Stimulated activated CD8-positive, alpha-beta memory T cell treated with anti-CD3 and anti-CD28 coated beads, Interleukin-7, amount 100 ng/mL, for 48 hours (primary cell): ENCODE data around the gene ABCB7.
"Not testable (repeated sequence)": the region's sequence is repeated elsewhere in the genome, so short reads cannot be mapped to it uniquely, and the experiment has no call there.

Source experiments
- DNase-seq, 2 donors: peaks; one replicate each; pipeline ENCODE4 v3.0.0-alpha.2; 2020; ENCODE audit warnings: low read depth in 1 of 2; ENCODE audit errors: extremely low read depth in 1 of 2

The ABCB7 gene

GRCh38 chrX:75155827-75156525 is at the start of gene ABCB7:
ABCB7 (minus strand) TSS chrX:75156283; CDS start chrX:75156272, 11 bp downstream.
- peak; percentile 19 to 25 for DNase-seq

- not testable (repeated sequence) for DNase-seq
Observed at GRCh38 chrX:75188415-75189206, 32.5 kb upstream of the ABCB7 start.

- DNase-seq: no peak
Observed at GRCh38 chrX:75181721-75182120, 25.6 kb upstream of the ABCB7 start.

GRCh38 chrX:75179536-75180293 is 23.6 kb upstream of the ABCB7 start:
- not testable (repeated sequence) for DNase-seq

GRCh38 chrX:75172257-75172890 is 16.3 kb upstream of the ABCB7 start:
- not testable (repeated sequence) for DNase-seq

GRCh38 chrX:75158054-75158453 is 2.0 kb upstream of the ABCB7 start:
- DNase-seq: no peak

GRCh38 chrX:75156531-75156945 is 455 bp upstream of the ABCB7 start:
- no peak for DNase-seq

GRCh38 chrX:75155447-75155826 is 646 bp downstream of the ABCB7 start:
- DNase-seq: no peak

GRCh38 chrX:75154871-75155270 is 1.2 kb downstream of the ABCB7 start:
- no peak for DNase-seq

GRCh38 chrX:75151827-75152592 is 4.1 kb downstream of the ABCB7 start:
- DNase-seq: no peak

GRCh38 chrX:75149654-75150053 is 6.4 kb downstream of the ABCB7 start:
- DNase-seq: no peak

GRCh38 chrX:75132672-75133071 is 23.4 kb downstream of the ABCB7 start:
- no peak for DNase-seq

- no peak for DNase-seq
Observed at GRCh38 chrX:75131973-75132627, 24.0 kb downstream of the ABCB7 start.

GRCh38 chrX:75129069-75129468 is 27.0 kb downstream of the ABCB7 start:
- DNase-seq: not testable (repeated sequence)

- DNase-seq: no peak
Observed at GRCh38 chrX:75118296-75118695, 37.8 kb downstream of the ABCB7 start.

GRCh38 chrX:75115707-75116413 is 40.2 kb downstream of the ABCB7 start:
- no peak for DNase-seq

- no peak for DNase-seq
Observed at GRCh38 chrX:75114638-75115037, 41.4 kb downstream of the ABCB7 start.

GRCh38 chrX:75113664-75114063 is 42.4 kb downstream of the ABCB7 start:
- DNase-seq: no peak

GRCh38 chrX:75107863-75108509 is 48.1 kb downstream of the ABCB7 start:
- no peak for DNase-seq
